Keratinocyte (primary cell): Measurements from ENCODE around the gene SEC23A. TPM values are rescaled to one million over a fixed set of nuclear protein-coding genes. Genes with fewer than 3 reads are reported as not detected.

Source experiments
- DNase-seq: peaks from one replicate; pipeline ENCODE4 v3.0.0-alpha.2; 2011; ENCODE audit warnings: low read depth, missing footprints, low spot score
- FAIRE-seq: peaks from 2 replicates; lab custom pipeline; 2011; peaks lifted over from hg19 to GRCh38; lab: Jason Lieb, UNC
- H2AFZ ChIP-seq: 2 replicates; pipeline ENCODE4 v1.6.0; 2012; ENCODE audit warnings: low read length, control low read depth, inconsistent platforms; ENCODE audit not compliant: control insufficient read depth
- H3K27ac ChIP-seq: 2 replicates; pipeline ENCODE4 v1.5.1; 2011; ENCODE audit warnings: low read length; ENCODE audit not compliant: control insufficient read depth, insufficient read depth
- H3K27me3 ChIP-seq: 3 replicates; pipeline ENCODE4 v1.6.0; 2011; ENCODE audit warnings: low read length; ENCODE audit not compliant: control insufficient read depth, insufficient read depth; ENCODE audit errors: extremely low read depth
- H3K36me3 ChIP-seq, 2 experiments: 2 replicates in 1 of 2; 3 replicates in 1 of 2; pipeline ENCODE4 v1.5.1; 2011; ENCODE audit warnings: low read length in 2 of 2, mild to moderate bottlenecking in 1 of 2; ENCODE audit not compliant: control insufficient read depth in 2 of 2, insufficient read depth in 2 of 2; ENCODE audit errors: extremely low read depth in 1 of 2
- H3K4me1 ChIP-seq: 3 replicates; pipeline ENCODE4 v1.5.1; 2011; ENCODE audit warnings: low read length; ENCODE audit not compliant: control insufficient read depth, insufficient read depth; ENCODE audit errors: extremely low read depth
- H3K4me2 ChIP-seq: 3 replicates; pipeline ENCODE4 v1.6.0; 2011; ENCODE audit warnings: low read depth, low read length; ENCODE audit not compliant: control insufficient read depth, insufficient read depth; ENCODE audit errors: extremely low read depth
- H3K4me3 ChIP-seq, 3 experiments: fragments of 200-600 bp in 1 of 3; sonication (generic) in 1 of 3; 2 replicates in 2 of 3; 3 replicates in 1 of 3; pipeline ENCODE4 v1.5.1; 2011 to 2016; ENCODE audit warnings: low read length in 3 of 3, mild to moderate bottlenecking in 3 of 3, control low read depth in 2 of 3, inconsistent platforms in 1 of 3, low read depth in 1 of 3, mixed read lengths in 1 of 3, mixed run types in 1 of 3, moderate library complexity in 1 of 3; ENCODE audit not compliant: control insufficient read depth in 2 of 3, insufficient read depth in 2 of 3; ENCODE audit errors: extremely low read depth in 1 of 3
- H3K79me2 ChIP-seq: 2 replicates; pipeline ENCODE4 v1.6.0; 2012; ENCODE audit warnings: low read length; ENCODE audit not compliant: control insufficient read depth, insufficient read depth
- H3K9ac ChIP-seq: 3 replicates; pipeline ENCODE4 v1.6.0; 2011; ENCODE audit warnings: low read length; ENCODE audit not compliant: control insufficient read depth, insufficient read depth; ENCODE audit errors: extremely low read depth
- H3K9me1 ChIP-seq: 3 replicates; pipeline ENCODE4 v1.6.0; 2011; ENCODE audit warnings: low read length; ENCODE audit not compliant: control insufficient read depth, insufficient read depth; ENCODE audit errors: extremely low read depth
- H3K9me3 ChIP-seq: 2 replicates; pipeline ENCODE4 v1.5.1; 2012; ENCODE audit warnings: low read depth, low read length; ENCODE audit not compliant: control insufficient read depth
- H4K20me1 ChIP-seq: 3 replicates; pipeline ENCODE4 v1.6.0; 2011; ENCODE audit warnings: low read length; ENCODE audit not compliant: control insufficient read depth, insufficient read depth; ENCODE audit errors: extremely low read depth
- EZH2 ChIP-seq: IDR thresholded peaks from one replicate; pipeline ENCODE4 v1.6.1; 2012; ENCODE audit warnings: inconsistent platforms, mild to moderate bottlenecking, low read length, moderate library complexity
- dilution Hi-C: fragments of 300-500 bp; cut with MboI; formaldehyde crosslinking; loops from one replicate; pipeline ENCODE4 v1.7.0; 2020; ENCODE audit warnings: low sequenced_read_pairs; ENCODE audit not compliant: extremely low pct_ligation_motif_present
- polyA plus RNA-seq, 5 experiments: library from polyadenylated mRNA; depleted of rRNA in 3 of 5; stranded (reverse) in 3 of 5; stranded (forward) in 1 of 5; unstranded in 1 of 5; fragments of >200 nt; gene quantifications; 1 replicate in 1 of 5; 2 replicates in 3 of 5; 3 replicates in 1 of 5; pipeline versions ENCODE4 v1.2.1 to v1.2.3, GENCODE V29; 2011 to 2012; ENCODE audit warnings: missing spikeins in 2 of 5, low read depth in 1 of 5, low replicate concordance in 1 of 5
- small RNA-seq, 3 experiments: library from RNA; depleted of rRNA; stranded (forward); fragments of <200 nt; gene quantifications; one replicate each; pipeline ENCODE3, GENCODE V24; 2012; ENCODE audit warnings: low read depth in 3 of 3, low replicate concordance in 1 of 3; ENCODE audit not compliant: insufficient read length in 3 of 3
- TF ChIP-seq, protein P1 (sequence below), 3 experiments: IDR thresholded peaks in 1 of 3; conservative IDR thresholded peaks in 1 of 3; optimal IDR thresholded peaks in 1 of 3; 2 replicates in 2 of 3; 3 replicates in 1 of 3; pipeline versions ENCODE3 to v1.5.1; 2011; ENCODE audit warnings: low read length in 3 of 3, mild to moderate bottlenecking in 3 of 3, moderate library complexity in 2 of 3, control low read depth in 1 of 3, inconsistent platforms in 1 of 3; ENCODE audit not compliant: insufficient read depth in 2 of 3; ENCODE audit errors: extremely low read depth in 1 of 3

SEC23A gene
- polyA plus RNA-seq, 1 donor (not counting 4 experiments of a cell fraction or from before 2014, with no cell fraction given) = 79.6 TPM

DNA sequence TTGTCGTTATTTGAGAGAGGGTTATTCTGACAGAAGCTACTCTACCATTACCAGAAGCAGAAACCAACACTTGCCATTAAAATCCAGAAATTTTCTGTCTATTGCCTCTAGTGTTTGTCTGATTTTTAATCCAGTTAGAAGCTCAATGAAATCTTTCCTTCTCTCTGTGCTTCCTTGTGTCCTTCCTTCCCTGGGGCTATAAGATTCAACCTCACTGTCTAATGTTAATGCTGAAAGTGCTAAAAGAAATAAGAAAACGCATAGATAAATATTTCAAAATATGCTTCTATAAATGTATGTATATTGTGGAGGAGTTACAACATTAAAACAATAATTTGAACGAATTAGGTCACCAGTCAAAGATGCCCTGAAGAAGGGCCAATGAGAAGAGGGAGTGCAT lies 120.8 kb downstream of the SEC23A start:
- Histone ChIP-seq H3K27ac (no peak overlapping the region), H2AFZ (no peak overlapping the region), H3K4me3 (no peak overlapping the region), H3K9ac (no peak overlapping the region), H3K4me1 (no peaks in the 10 kb centered on the region), H3K9me3 (no peaks in the 10 kb centered on the region), H3K79me2 (no peaks in the 10 kb centered on the region), H3K36me3 (no peaks in the 10 kb centered on the region), H3K27me3 (no peaks in the 10 kb centered on the region), H3K9me1 (no peaks in the 10 kb centered on the region), H4K20me1 (no peaks in the 10 kb centered on the region), H3K4me2 (no peak overlapping the region)
- FAIRE-seq (no peak), DNase-seq (no peak)
- dilution Hi-C loops = no loop called here
- no peak for TF ChIP-seq EZH2
- TF ChIP-seq, protein P1, sequence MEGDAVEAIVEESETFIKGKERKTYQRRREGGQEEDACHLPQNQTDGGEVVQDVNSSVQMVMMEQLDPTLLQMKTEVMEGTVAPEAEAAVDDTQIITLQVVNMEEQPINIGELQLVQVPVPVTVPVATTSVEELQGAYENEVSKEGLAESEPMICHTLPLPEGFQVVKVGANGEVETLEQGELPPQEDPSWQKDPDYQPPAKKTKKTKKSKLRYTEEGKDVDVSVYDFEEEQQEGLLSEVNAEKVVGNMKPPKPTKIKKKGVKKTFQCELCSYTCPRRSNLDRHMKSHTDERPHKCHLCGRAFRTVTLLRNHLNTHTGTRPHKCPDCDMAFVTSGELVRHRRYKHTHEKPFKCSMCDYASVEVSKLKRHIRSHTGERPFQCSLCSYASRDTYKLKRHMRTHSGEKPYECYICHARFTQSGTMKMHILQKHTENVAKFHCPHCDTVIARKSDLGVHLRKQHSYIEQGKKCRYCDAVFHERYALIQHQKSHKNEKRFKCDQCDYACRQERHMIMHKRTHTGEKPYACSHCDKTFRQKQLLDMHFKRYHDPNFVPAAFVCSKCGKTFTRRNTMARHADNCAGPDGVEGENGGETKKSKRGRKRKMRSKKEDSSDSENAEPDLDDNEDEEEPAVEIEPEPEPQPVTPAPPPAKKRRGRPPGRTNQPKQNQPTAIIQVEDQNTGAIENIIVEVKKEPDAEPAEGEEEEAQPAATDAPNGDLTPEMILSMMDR (optimal IDR thresholded peaks at IDR 0.05 in 1 of 3, IDR thresholded peaks at IDR 0.05 in 1 of 3, conservative IDR thresholded peaks at IDR 0.05 in 1 of 3; ENCODE audit: extremely low read depth in 1 of 3, insufficient read depth in 2 of 3, low read length in 3 of 3) = no peak

Small RNA genes within 50 kb of the gene (small RNA-seq; reads per million reads assigned to genes)
- gene AL109628.1 (0 reads per million in 3 experiments), gene RF00019 (0 reads per million in 3 experiments)

Other genes starting within 250 kb of the SEC23A start
- gene GEMIN2, start 11.1 kb upstream of the SEC23A start, polyA plus RNA-seq = 15.2 to 28.7 TPM (median 17.7 TPM) in 3 replicates
- 16.2 to 21.7 TPM (median 18.4 TPM) in 3 replicates for gene TRAPPC6B, start 67.1 kb upstream of the SEC23A start, polyA plus RNA-seq
- 14.8 to 30.6 TPM (median 16.2 TPM) in 3 replicates for gene PNN, start 72.0 kb upstream of the SEC23A start, polyA plus RNA-seq
- gene MIA2, start 130.7 kb upstream of the SEC23A start, polyA plus RNA-seq = 12.9 to 21.9 TPM (median 21.0 TPM) in 3 replicates